MG63 (cell line): ENCODE data around the gene SENP7. TPM values are rescaled to one million over a fixed set of nuclear protein-coding genes. Genes with fewer than 3 reads are reported as not detected.

Experiments used
- DNase-seq: peaks from one replicate; pipeline ENCODE4 v3.0.0-alpha.2; 2020
- H3K27me3 ChIP-seq: fragments of 250-450 bp; sonication (Bioruptor Pico); 2 replicates; pipeline ENCODE4 v1.5.1; 2020; ENCODE audit warnings: mild to moderate bottlenecking, moderate library complexity
- H3K36me3 ChIP-seq: fragments of 250-450 bp; sonication (Bioruptor Pico); 2 replicates; pipeline ENCODE4 v1.5.1; 2020; ENCODE audit warnings: mild to moderate bottlenecking, moderate library complexity
- H3K4me3 ChIP-seq: fragments of 250-450 bp; sonication (Bioruptor Pico); 2 replicates; pipeline ENCODE4 v1.5.1; 2020; ENCODE audit warnings: mild to moderate bottlenecking, moderate library complexity
- H3K9me3 ChIP-seq: fragments of 250-450 bp; sonication (Bioruptor Pico); 2 replicates; pipeline ENCODE4 v1.5.1; 2020; ENCODE audit warnings: mild to moderate bottlenecking, moderate library complexity
- total RNA-seq: library from RNA; depleted of rRNA; stranded (reverse); fragments of >200 nt; shearing (Covaris generic); gene quantifications from 2 replicates; pipeline ENCODE4 v1.2.3, GENCODE V29; 2014; ENCODE audit warnings: low replicate concordance

SENP7 gene
- total RNA-seq, 1 experiment from 2014 or later, result 2.8 TPM

DNA sequence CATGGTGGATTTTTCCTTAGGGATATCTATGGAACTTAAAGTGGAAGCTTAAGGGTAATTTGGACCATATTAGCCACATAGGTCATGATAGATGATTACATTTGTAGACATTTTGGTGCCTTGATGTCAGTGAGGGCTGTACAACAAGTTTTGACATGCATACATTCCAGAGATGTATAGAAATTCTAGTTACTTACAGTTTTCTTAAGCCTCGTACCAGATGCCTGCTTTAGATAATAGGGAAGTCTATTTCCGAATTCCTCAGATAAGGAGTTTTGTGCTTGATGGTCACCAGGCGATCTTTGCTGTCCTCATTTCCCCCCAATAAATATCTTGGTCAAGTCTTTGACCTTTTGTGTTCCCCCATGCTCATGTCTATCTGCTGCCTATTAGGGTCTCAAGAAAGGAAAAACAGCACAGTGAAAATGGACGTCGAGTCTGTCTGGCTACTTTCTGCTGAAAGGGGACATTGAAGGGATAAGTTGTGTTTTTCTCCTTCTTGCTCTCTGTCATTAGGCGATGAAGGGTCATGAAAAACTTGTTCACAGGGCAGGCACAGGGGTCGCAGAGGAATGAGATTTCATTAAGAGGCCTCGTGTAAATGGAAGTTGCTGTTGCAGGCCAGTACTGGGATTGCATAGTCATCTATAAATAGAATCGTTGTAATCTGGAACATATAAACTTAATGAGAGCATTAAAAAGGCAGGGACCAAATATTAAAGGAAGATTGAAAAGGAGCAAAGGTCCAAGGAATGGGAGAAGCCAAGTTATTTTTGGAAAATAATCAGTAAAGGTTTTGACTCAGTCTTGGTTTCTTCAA, 20.0 kb upstream of the SENP7 start:
- DNase-seq, result no peak
- H3K9me3 ChIP-seq, result no peaks in the 10 kb centered on the region
- H3K27me3 ChIP-seq, result no peaks in the 10 kb centered on the region
- no peak overlapping the region for H3K4me3 ChIP-seq
- no peaks in the 10 kb centered on the region for H3K36me3 ChIP-seq

DNA sequence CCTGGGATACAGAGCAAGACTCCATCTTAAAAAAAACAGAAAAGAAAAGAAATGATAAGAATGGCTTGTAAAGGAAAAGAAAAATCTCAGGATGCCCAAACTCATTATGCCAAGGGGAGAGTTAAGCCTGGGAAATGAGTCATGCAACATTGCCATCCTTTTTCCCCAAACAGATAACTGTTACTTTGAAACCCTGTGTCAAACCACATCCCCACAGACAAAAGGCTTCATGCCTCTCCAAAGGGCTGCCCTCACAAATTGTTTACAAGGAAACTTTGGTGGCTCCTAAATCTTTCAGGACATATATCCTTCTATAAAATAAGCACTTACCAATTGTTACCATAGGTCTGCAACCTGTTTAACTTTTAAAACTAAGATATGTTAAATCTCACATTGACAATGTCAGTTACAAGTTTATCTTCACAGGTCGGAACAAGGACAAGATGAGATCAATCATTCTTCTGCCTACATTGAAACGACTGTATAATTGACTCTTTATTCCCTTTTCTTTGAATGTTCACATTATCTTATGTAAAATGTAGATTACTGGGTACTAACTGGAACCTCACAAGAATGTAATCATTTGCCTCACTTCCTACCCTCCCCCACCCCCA, 18.6 kb upstream of the SENP7 start:
- Histone ChIP-seq H3K36me3 (no peaks in the 10 kb centered on the region), H3K4me3 (no peak overlapping the region), H3K27me3 (no peaks in the 10 kb centered on the region), H3K9me3 (no peaks in the 10 kb centered on the region)
- DNase-seq, result no peak

- DNase-seq, result no peak
- H3K27me3 ChIP-seq, result no peaks in the 10 kb centered on the region
Measured at GRCh38 chr3:101530686-101531047, 17.7 kb upstream of the SENP7 start.

GRCh38 chr3:101529816-101530685, 17.0 kb upstream of the SENP7 start:
- H3K4me3 ChIP-seq, result no peak overlapping the region
- no peaks in the 10 kb centered on the region for H3K36me3 ChIP-seq
- DNase-seq, result no peak

More at GRCh38 chr3:101530686-101531047, 17.7 kb upstream of the SENP7 start:
- Histone ChIP-seq H3K36me3 (no peaks in the 10 kb centered on the region), H3K9me3 (no peaks in the 10 kb centered on the region), H3K4me3 (no peak overlapping the region)

GRCh38 chr3:101527906-101528305, 14.9 kb upstream of the SENP7 start:
- H3K4me3 ChIP-seq, result no peak overlapping the region
- no peaks in the 10 kb centered on the region for H3K9me3 ChIP-seq
- no peaks in the 10 kb centered on the region for H3K36me3 ChIP-seq
- no peaks in the 10 kb centered on the region for H3K27me3 ChIP-seq
- DNase-seq, result no peak

More at GRCh38 chr3:101529816-101530685, 17.0 kb upstream of the SENP7 start:
- Histone ChIP-seq H3K9me3 (no peaks in the 10 kb centered on the region), H3K27me3 (no peaks in the 10 kb centered on the region)

DNA sequence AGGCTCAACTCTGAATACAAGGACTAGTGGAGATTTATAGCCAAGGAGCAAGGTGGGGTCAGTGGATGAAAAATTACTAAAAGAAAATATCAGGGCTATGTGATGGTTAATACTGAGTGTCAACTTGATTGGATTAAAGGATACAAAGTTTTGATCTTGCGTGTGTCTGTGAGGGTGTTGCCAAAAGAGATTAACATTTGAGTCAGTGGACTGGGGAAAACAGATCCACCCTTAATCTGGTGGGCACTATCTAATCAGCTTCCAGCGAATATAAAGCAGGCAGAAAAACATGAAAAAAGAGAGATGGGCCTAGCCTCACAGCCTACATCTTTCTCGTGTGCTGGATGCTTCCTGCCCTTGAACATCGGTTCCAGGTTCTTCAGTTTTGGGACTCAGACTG, 14.4 kb upstream of the SENP7 start:
- no peak for DNase-seq
- H3K4me3 ChIP-seq, result no peak overlapping the region
- H3K36me3 ChIP-seq, result no peaks in the 10 kb centered on the region
- H3K9me3 ChIP-seq, result no peaks in the 10 kb centered on the region
- H3K27me3 ChIP-seq, result no peaks in the 10 kb centered on the region

GRCh38 chr3:101521211-101521701, 8.2 kb upstream of the SENP7 start:
- Histone ChIP-seq H3K4me3 (no peak overlapping the region), H3K36me3 (no peaks in the 10 kb centered on the region), H3K9me3 (no peaks in the 10 kb centered on the region), H3K27me3 (peaks cover 2% of the 10 kb centered on the region; the same call in 1 of the 2 replicates)
- DNase-seq, result no peak

- Histone ChIP-seq H3K9me3 (no peaks in the 10 kb centered on the region), H3K36me3 (no peaks in the 10 kb centered on the region), H3K27me3 (peaks cover 2% of the 10 kb centered on the region; the same call in 1 of the 2 replicates), H3K4me3 (no peak overlapping the region)
- peak; percentile 30 for DNase-seq
Measured at GRCh38 chr3:101519685-101520365, 6.8 kb upstream of the SENP7 start.

GRCh38 chr3:101518421-101518871, 5.4 kb upstream of the SENP7 start:
- DNase-seq, result no peak
- Histone ChIP-seq H3K36me3 (no peaks in the 10 kb centered on the region), H3K27me3 (peaks cover 2% of the 10 kb centered on the region; the same call in 1 of the 2 replicates), H3K4me3 (no peak overlapping the region), H3K9me3 (no peaks in the 10 kb centered on the region)

DNA sequence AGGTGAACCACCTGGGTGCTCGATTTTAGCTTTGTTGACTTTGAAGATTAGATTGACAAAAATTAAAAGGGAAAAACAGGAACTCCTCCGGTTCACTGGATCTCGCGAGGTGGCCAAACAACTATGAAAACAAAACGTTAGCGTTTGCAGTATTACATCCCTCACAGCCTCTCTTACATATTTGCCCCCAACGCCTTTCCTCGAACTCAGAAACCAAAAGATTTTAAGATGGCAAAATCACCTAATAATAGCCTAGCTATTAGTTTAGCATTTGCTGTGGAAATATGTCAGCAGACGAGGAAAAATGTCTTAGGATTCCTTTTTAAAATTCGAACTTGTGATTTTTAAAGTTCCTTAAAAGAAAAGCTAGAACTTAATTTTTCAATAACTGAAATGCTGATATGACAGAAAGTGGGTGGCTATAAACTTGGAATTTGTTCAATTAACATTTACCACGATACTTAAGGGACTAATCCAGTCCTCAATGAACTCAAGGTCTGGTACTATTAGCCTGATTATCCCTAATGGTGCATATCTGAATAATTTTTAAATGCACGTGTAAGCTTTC, 491 bp upstream of the SENP7 start:
- no peak for DNase-seq
- H3K27me3 ChIP-seq, result peaks cover 2% of the 10 kb centered on the region; the same call in 1 of the 2 replicates
- no peaks in the 10 kb centered on the region; the same call in 1 of the 2 replicates for H3K36me3 ChIP-seq
- no peaks in the 10 kb centered on the region for H3K9me3 ChIP-seq
- H3K4me3 ChIP-seq, result peak overlapping the region; percentile 78

DNA sequence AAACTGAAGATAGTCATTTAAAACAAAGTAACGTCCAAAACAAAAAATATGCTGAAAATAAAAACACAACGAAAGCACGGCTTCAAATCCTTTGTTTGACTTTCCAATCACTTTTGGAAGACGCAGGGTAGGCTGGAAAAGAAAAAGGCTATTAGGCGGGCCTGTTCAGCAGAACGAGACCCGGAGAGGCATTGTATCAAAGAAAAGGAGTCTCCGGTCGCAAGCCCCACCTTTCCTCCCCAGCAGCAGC, 691 bp downstream of the SENP7 start:
- DNase-seq, result no peak

DNA sequence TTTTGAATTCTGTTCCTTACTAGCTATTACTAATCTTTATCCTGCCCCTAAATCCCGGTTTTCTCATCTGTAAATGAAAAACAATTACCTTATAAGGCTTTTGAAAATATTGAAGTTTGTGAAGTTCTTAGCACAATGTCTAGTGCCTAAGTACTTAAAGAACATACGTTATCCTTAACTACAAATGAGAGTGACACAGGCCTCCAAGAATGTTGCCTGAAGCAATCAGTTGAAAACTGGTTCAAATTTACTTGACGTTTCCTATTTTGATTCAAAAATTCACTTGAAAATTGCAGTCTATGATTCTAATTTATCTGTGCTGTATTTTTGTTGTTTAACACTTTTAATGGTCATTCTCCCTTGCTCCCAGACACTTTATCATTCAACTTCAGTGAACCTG, 3.2 kb downstream of the SENP7 start:
- no peak for DNase-seq
- Histone ChIP-seq H3K4me3 (no peak overlapping the region), H3K27me3 (no peaks in the 10 kb centered on the region), H3K9me3 (no peaks in the 10 kb centered on the region), H3K36me3 (no peaks in the 10 kb centered on the region; the same call in 1 of the 2 replicates)

More for the DNA sequence above, 691 bp downstream of the SENP7 start:
- no peaks in the 10 kb centered on the region; the same call in 1 of the 2 replicates for H3K36me3 ChIP-seq
- H3K27me3 ChIP-seq, result peaks cover 2% of the 10 kb centered on the region; the same call in 1 of the 2 replicates
- H3K9me3 ChIP-seq, result no peaks in the 10 kb centered on the region
- peak overlapping the region; percentile 78 for H3K4me3 ChIP-seq

GRCh38 chr3:101509281-101509680, 3.7 kb downstream of the SENP7 start:
- no peaks in the 10 kb centered on the region; the same call in 1 of the 2 replicates for H3K36me3 ChIP-seq
- no peaks in the 10 kb centered on the region for H3K27me3 ChIP-seq
- no peak overlapping the region for H3K4me3 ChIP-seq
- no peaks in the 10 kb centered on the region for H3K9me3 ChIP-seq
- no peak for DNase-seq

DNA sequence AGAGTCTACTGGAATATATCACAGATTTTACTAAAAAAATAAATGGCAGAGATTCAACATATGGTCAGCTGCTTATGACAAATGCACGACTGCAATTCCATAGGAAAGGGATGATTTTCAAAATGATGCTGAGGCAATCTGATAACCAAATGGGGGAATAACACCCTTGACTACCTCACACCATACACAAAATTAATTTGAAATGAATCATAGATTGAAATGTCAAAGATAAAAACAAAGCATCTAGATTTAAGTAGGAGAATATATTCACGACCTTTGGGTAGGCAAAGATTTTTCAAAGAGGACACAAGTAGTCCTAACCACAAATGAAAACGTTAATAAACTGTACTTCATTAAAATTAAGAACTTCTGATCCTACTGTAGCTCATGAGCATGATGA, 11.2 kb downstream of the SENP7 start:
- Histone ChIP-seq H3K27me3 (no peaks in the 10 kb centered on the region), H3K36me3 (peaks cover 8% of the 10 kb centered on the region), H3K9me3 (no peaks in the 10 kb centered on the region), H3K4me3 (no peak overlapping the region)
- DNase-seq, result no peak

GRCh38 chr3:101500208-101500607, 12.8 kb downstream of the SENP7 start:
- H3K4me3 ChIP-seq, result no peak overlapping the region

GRCh38 chr3:101497803-101498202, 15.2 kb downstream of the SENP7 start:
- Histone ChIP-seq H3K36me3 (peaks cover 11% of the 10 kb centered on the region), H3K9me3 (no peaks in the 10 kb centered on the region), H3K27me3 (no peaks in the 10 kb centered on the region), H3K4me3 (no peak overlapping the region)
- no peak for DNase-seq

More at GRCh38 chr3:101500208-101500607, 12.8 kb downstream of the SENP7 start:
- DNase-seq, result no peak
- Histone ChIP-seq H3K36me3 (peaks cover 8% of the 10 kb centered on the region), H3K27me3 (no peaks in the 10 kb centered on the region), H3K9me3 (no peaks in the 10 kb centered on the region)
